ENCODE results near the gene NME7. TPM values are rescaled to one million over a fixed set of nuclear protein-coding genes. Genes with fewer than 3 reads are reported as not detected.

NME7 gene
- total RNA-seq, 2 donors from 2014 or later: 10.3 to 16.3 TPM

DNA sequence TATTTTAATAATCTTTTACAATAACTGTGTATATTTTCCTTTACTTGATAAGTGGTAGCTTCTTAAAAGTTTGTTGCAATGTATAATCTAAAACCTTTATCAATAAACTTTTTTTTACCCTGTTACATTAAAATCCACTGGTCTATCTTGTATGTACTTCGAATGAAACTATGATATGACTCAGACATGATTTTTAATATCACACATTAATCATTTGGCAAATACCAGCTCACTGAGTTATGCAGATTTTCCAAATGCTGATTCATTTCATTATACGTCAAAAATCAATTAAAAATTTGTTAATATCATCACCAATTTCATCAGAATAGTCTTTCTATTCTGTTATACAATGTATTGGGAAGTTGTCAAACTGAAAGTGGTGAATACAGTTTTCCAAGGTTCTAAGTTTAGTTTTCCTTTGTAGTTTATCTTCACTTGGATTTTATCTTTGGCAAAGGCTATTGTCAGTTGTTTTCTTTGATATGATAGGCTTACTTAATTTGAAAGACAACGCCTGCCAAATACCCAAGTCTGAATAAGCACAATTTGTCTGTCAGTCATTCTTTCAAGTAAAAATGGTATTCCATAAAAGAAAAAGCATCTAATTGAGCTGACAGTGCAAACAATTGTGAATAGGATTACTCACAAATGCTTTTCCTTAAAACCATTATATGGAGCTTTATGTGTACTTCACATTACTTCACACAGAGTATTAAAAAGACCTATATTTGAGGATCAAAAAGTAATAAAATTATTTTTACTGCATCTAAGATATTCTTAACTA, 127.0 kb downstream of the NME7 start:
- H3K27ac ChIP-seq: no peak overlapping the region
- 54% methylated on average over 3 of the region's 3 CpGs for WGBS
- TF ChIP-seq POLR2A (IDR thresholded peaks at IDR 0.05): no peak
- TF ChIP-seq, protein P1, sequence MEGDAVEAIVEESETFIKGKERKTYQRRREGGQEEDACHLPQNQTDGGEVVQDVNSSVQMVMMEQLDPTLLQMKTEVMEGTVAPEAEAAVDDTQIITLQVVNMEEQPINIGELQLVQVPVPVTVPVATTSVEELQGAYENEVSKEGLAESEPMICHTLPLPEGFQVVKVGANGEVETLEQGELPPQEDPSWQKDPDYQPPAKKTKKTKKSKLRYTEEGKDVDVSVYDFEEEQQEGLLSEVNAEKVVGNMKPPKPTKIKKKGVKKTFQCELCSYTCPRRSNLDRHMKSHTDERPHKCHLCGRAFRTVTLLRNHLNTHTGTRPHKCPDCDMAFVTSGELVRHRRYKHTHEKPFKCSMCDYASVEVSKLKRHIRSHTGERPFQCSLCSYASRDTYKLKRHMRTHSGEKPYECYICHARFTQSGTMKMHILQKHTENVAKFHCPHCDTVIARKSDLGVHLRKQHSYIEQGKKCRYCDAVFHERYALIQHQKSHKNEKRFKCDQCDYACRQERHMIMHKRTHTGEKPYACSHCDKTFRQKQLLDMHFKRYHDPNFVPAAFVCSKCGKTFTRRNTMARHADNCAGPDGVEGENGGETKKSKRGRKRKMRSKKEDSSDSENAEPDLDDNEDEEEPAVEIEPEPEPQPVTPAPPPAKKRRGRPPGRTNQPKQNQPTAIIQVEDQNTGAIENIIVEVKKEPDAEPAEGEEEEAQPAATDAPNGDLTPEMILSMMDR (IDR thresholded peaks at IDR 0.05): no peak
- no peak for TF ChIP-seq POLR2AphosphoS5 (IDR thresholded peaks at IDR 0.05)

GRCh38 chr1:169236880-169237279, 130.7 kb downstream of the NME7 start:
- H3K27me3 ChIP-seq (replicated peaks; ENCODE audit: insufficient read depth): no peaks in the 10 kb centered on the region
- H3K4me1 ChIP-seq (replicated peaks): no peaks in the 10 kb centered on the region
- intact Hi-C loops (cut with DNase I): no loop called here
- no peaks in the 10 kb centered on the region for H3K9me3 ChIP-seq
- TF ChIP-seq POLR2AphosphoS5 (IDR thresholded peaks at IDR 0.05): no peak
- TF ChIP-seq, protein P1 (IDR thresholded peaks at IDR 0.05): no peak
- TF ChIP-seq POLR2A (IDR thresholded peaks at IDR 0.05): no peak
- no peaks in the 10 kb centered on the region for H3K36me3 ChIP-seq
- no peak overlapping the region for H3K4me3 ChIP-seq
- whole genome bisulfite sequencing: 97% methylated on average over 4 of the region's 4 CpGs
- no peak for DNase-seq (ENCODE audit: low spot score)
- H3K27ac ChIP-seq: no peak overlapping the region

More for the DNA sequence above, 127.0 kb downstream of the NME7 start:
- Histone ChIP-seq H3K4me3 (no peak overlapping the region), H3K4me1 (replicated peaks) (no peaks in the 10 kb centered on the region), H3K9me3 (no peaks in the 10 kb centered on the region), H3K27me3 (replicated peaks; ENCODE audit: insufficient read depth) (no peaks in the 10 kb centered on the region), H3K36me3 (no peaks in the 10 kb centered on the region)
- DNase-seq (ENCODE audit: low spot score): no peak
- intact Hi-C loops (cut with DNase I): no loop called here

DNA sequence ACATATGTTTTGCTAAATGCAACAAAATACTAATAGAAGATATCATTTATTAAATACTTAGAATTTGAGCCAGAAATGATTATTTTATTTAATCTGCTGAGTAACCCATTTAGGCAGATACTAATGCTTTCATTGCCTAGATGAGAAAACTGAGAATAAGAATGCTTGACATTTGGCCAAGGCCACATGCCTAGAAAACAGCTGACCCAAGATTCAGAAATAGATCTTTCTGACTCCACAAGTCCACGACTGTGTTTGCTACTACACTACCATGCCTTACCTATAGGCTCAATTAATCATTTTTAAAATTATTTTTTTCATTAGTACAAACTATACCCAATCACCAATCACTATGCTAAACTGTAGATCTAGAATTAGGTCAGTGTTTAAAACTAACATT, 131.5 kb downstream of the NME7 start:
- no peak overlapping the region for H3K27ac ChIP-seq
- H3K36me3 ChIP-seq: no peaks in the 10 kb centered on the region
- no peaks in the 10 kb centered on the region for H3K9me3 ChIP-seq
- 72% methylated on average over 1 of the region's 1 CpG for WGBS
- no peak overlapping the region for H3K4me3 ChIP-seq
- H3K27me3 ChIP-seq (replicated peaks; ENCODE audit: insufficient read depth): no peaks in the 10 kb centered on the region
- no peaks in the 10 kb centered on the region for H3K4me1 ChIP-seq (replicated peaks)
- TF ChIP-seq POLR2AphosphoS5 (IDR thresholded peaks at IDR 0.05) (no peak), POLR2A (IDR thresholded peaks at IDR 0.05) (no peak)
- DNase-seq (ENCODE audit: low spot score): no peak
- intact Hi-C loops (cut with DNase I): no loop called here

GRCh38 chr1:169235568-169235967, 132.0 kb downstream of the NME7 start:
- WGBS: 93% methylated on average over 2 of the region's 2 CpGs
- intact Hi-C loops (cut with DNase I): no loop called here
- Histone ChIP-seq H3K36me3 (no peaks in the 10 kb centered on the region), H3K27ac (no peak overlapping the region), H3K4me1 (replicated peaks) (no peaks in the 10 kb centered on the region), H3K27me3 (replicated peaks; ENCODE audit: insufficient read depth) (no peaks in the 10 kb centered on the region), H3K4me3 (no peak overlapping the region), H3K9me3 (no peaks in the 10 kb centered on the region)
- TF ChIP-seq POLR2AphosphoS5 (IDR thresholded peaks at IDR 0.05) (no peak), POLR2A (IDR thresholded peaks at IDR 0.05) (no peak)
- TF ChIP-seq, protein P1 (IDR thresholded peaks at IDR 0.05): no peak
- DNase-seq (ENCODE audit: low spot score): no peak

DNA sequence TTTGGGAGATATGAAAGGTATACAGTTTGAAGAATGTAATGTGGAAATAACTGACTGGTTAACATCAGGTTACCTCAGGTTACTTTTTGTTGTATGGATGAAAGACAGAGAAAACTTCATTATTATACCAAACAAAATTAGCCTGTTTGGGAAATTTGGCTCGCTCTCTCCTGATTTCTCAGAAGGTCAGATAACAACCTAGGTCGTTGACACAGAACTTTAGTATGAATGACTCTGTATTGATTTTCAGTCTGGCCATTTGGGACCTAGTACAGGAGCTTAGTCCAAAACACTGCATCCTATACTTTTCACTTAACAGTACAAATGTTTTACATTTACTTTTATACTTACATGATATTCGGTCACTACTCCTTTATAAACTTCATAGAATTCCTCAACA, 132.8 kb downstream of the NME7 start:
- no peak for DNase-seq (ENCODE audit: low spot score)
- H3K27me3 ChIP-seq (replicated peaks; ENCODE audit: insufficient read depth): no peaks in the 10 kb centered on the region
- intact Hi-C loops (cut with DNase I): no loop called here
- no peaks in the 10 kb centered on the region for H3K4me1 ChIP-seq (replicated peaks)
- no peaks in the 10 kb centered on the region for H3K9me3 ChIP-seq
- TF ChIP-seq POLR2A (IDR thresholded peaks at IDR 0.05) (no peak), POLR2AphosphoS5 (IDR thresholded peaks at IDR 0.05) (no peak)
- TF ChIP-seq, protein P1 (IDR thresholded peaks at IDR 0.05): no peak
- H3K27ac ChIP-seq: no peak overlapping the region
- no peaks in the 10 kb centered on the region for H3K36me3 ChIP-seq
- 94% methylated on average over 3 of the region's 3 CpGs for WGBS
- H3K4me3 ChIP-seq: no peak overlapping the region
